GM12874 (cell line): ENCODE results near the gene RAB11FIP4.

ENCODE experiments used
- CTCF ChIP-seq: IDR thresholded peaks from 2 replicates; pipeline ENCODE4 v1.5.1; 2011; ENCODE audit warnings: low read depth, mild to moderate bottlenecking, control low read depth, low read length, moderate library complexity; ENCODE audit not compliant: insufficient read depth

The RAB11FIP4 gene

GRCh38 chr17:31564883-31565301 is 173.4 kb downstream of the RAB11FIP4 start:
- no peak for TF ChIP-seq CTCF

- no peak for TF ChIP-seq CTCF
Observed at GRCh38 chr17:31565652-31566051, 174.2 kb downstream of the RAB11FIP4 start.

GRCh38 chr17:31566247-31566991 is 174.9 kb downstream of the RAB11FIP4 start:
- no peak for TF ChIP-seq CTCF

GRCh38 chr17:31566992-31567373 is 175.5 kb downstream of the RAB11FIP4 start:
- TF ChIP-seq CTCF = no peak

GRCh38 chr17:31568121-31568520 is 176.6 kb downstream of the RAB11FIP4 start:
- no peak for TF ChIP-seq CTCF

- no peak for TF ChIP-seq CTCF
Observed at GRCh38 chr17:31568539-31568938, 177.1 kb downstream of the RAB11FIP4 start.

GRCh38 chr17:31570231-31570630 is 178.8 kb downstream of the RAB11FIP4 start:
- TF ChIP-seq CTCF = no peak
